Panc1 (cell line): Measurements from ENCODE around the gene KPNA2. TPM values are rescaled to one million over a fixed set of nuclear protein-coding genes. Genes with fewer than 3 reads are reported as not detected.

Experiments
- ATAC-seq: fragments of 200-7000 bp; cut with Tn5 transposase; 2 replicates; pipeline ENCODE4 v1.9.1; 2020; ENCODE audit warnings: mild to moderate bottlenecking, moderate library complexity
- BruUV-seq: library from RNA; stranded (reverse); fragments of 400-500 nt; replicated peaks from 2 replicates; lab custom pipeline; 2021; lab: Mats Ljungman, UMichigan
- CTCF ChIA-PET: fragments of 300-600 bp; sonication (Branson Sonifier 250); formaldehyde crosslinking; loops from one replicate; lab custom pipeline; 2022; ENCODE audit warnings: antibody characterized with exemption; lab: Charles Lee
- POLR2A ChIA-PET: fragments of 300-600 bp; sonication (Branson Sonifier 250); formaldehyde crosslinking; loops from one replicate; lab custom pipeline; 2022; ENCODE audit warnings: antibody characterized with exemption; lab: Charles Lee
- DNase-seq: peaks from one replicate; pipeline ENCODE4 v3.0.0-alpha.2; 2010; ENCODE audit warnings: low read depth, low spot score
- H3K27ac ChIP-seq: 2 replicates; pipeline ENCODE4 v1.5.1; 2011; ENCODE audit warnings: mild to moderate bottlenecking, low read length, inconsistent platforms
- H3K27me3 ChIP-seq: fragments of 200-500 bp; sonication (Bioruptor generic); 2 replicates; pipeline ENCODE4 v1.6.0; 2014; ENCODE audit warnings: low read length, inconsistent platforms; ENCODE audit not compliant: control insufficient read depth, insufficient read depth
- H3K36me3 ChIP-seq: fragments of 200-500 bp; sonication (Bioruptor generic); 2 replicates; pipeline ENCODE4 v1.5.1; 2014; ENCODE audit warnings: inconsistent platforms, mild to moderate bottlenecking, low read length, moderate library complexity; ENCODE audit not compliant: control insufficient read depth, insufficient read depth
- H3K4me1 ChIP-seq: 2 replicates; pipeline ENCODE4 v1.5.1; 2011; ENCODE audit warnings: inconsistent platforms, mild to moderate bottlenecking, low read length, moderate library complexity; ENCODE audit not compliant: control insufficient read depth, insufficient read depth
- H3K4me3 ChIP-seq, 2 experiments: 2 replicates each; pipeline ENCODE4 v1.5.1; 2011 to 2012; ENCODE audit warnings: low read depth in 2 of 2, low read length in 2 of 2, mild to moderate bottlenecking in 2 of 2, inconsistent platforms in 1 of 2, moderate library complexity in 1 of 2
- H3K9me3 ChIP-seq: fragments of 200-500 bp; sonication (Bioruptor generic); 2 replicates; pipeline ENCODE4 v1.5.1; 2014; ENCODE audit warnings: low read depth, mild to moderate bottlenecking, inconsistent platforms, low read length, moderate library complexity; ENCODE audit not compliant: control insufficient read depth, insufficient read depth
- POLR2AphosphoS5 ChIP-seq: IDR thresholded peaks from 2 replicates; pipeline ENCODE4 v1.6.1; 2012; ENCODE audit warnings: mild to moderate bottlenecking, low read depth, low read length, moderate library complexity
- SIN3A ChIP-seq: IDR thresholded peaks from 2 replicates; pipeline ENCODE4 v1.6.1; 2012; ENCODE audit warnings: low read depth, mild to moderate bottlenecking, low read length, moderate library complexity, borderline replicate concordance; ENCODE audit not compliant: insufficient read depth
- TCF7L2 ChIP-seq: IDR thresholded peaks from 2 replicates; pipeline ENCODE4 v1.6.1; 2011; ENCODE audit warnings: mild to moderate bottlenecking, low read depth, low read length, inconsistent platforms
- in situ Hi-C: cut with HindIII; loops from 2 replicates; pipeline ENCODE4 v1.10.0; 2016; ENCODE audit warnings: low sequenced_read_pairs, low pct_unique_long_range_greater_than_20kb
- intact Hi-C: fragments of 100-400 bp; cut with micrococcal nuclease; formaldehyde crosslinking; loops from one replicate; pipeline ENCODE4 v1.10.0; 2022; ENCODE audit not compliant: unreplicated experiment
- total RNA-seq: library from RNA; stranded (reverse); gene quantifications from one replicate; pipeline ENCODE4 v1.2.1, GENCODE V29; 2021; ENCODE audit not compliant: unreplicated experiment
- TF ChIP-seq, protein P1 (sequence below), 2 experiments: IDR thresholded peaks; 2 replicates each; pipeline ENCODE4 v1.6.1; 2011 to 2012; ENCODE audit warnings: low read depth in 2 of 2, control low read depth in 1 of 2, low read length in 1 of 2, mild to moderate bottlenecking in 1 of 2, moderate library complexity in 1 of 2; ENCODE audit not compliant: insufficient read depth in 1 of 2
- TF ChIP-seq, protein P2 (sequence below): fragments of 450-650 bp; IDR thresholded peaks from 2 replicates; pipeline ENCODE4 v1.5.1; 2017; ENCODE audit warnings: mild to moderate bottlenecking

Gene KPNA2
- total RNA-seq, 1 experiment from 2014 or later, result 177 TPM

DNA sequence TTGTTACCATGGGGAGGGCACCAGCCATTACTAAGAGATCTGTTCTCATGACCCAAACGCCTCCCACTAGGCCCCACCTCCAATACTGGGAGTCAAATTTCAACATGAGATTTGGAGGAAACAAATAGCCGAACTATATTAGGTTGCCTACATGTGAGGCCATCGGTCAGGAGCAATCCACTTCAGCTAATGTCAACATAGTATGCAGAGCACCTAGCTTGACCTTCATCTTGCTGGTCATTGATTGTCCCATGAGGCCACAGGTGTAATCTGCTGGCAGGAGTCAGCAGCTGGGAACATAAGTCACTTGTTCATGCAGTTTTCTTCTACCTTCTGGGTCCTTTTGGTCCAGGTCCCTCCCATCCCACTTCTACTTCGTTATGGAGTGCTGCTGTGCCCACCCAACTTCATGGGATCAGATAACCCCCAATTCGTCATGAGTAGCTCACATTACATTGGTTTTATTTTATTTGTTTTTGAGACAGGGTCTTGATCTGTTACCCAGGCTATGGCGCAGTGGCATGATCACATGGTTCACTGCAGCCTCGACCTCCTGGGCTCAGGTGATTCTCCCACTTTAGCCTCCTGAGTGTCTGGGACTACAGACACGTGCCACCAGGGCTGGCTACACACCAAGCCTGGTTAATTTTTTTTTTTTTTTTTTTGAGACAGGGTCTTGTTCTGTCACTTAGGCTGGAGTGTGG is 5.9 kb upstream of the KPNA2 start:
- ChIA-PET CTCF (interaction anchor here (0.6 kb wide), 1 partner anchor 32 kb away, joined by 3 read pairs; no protein-coding TSS in a partner anchor), POLR2A (no interaction called here)
- TF ChIP-seq, protein P1, sequence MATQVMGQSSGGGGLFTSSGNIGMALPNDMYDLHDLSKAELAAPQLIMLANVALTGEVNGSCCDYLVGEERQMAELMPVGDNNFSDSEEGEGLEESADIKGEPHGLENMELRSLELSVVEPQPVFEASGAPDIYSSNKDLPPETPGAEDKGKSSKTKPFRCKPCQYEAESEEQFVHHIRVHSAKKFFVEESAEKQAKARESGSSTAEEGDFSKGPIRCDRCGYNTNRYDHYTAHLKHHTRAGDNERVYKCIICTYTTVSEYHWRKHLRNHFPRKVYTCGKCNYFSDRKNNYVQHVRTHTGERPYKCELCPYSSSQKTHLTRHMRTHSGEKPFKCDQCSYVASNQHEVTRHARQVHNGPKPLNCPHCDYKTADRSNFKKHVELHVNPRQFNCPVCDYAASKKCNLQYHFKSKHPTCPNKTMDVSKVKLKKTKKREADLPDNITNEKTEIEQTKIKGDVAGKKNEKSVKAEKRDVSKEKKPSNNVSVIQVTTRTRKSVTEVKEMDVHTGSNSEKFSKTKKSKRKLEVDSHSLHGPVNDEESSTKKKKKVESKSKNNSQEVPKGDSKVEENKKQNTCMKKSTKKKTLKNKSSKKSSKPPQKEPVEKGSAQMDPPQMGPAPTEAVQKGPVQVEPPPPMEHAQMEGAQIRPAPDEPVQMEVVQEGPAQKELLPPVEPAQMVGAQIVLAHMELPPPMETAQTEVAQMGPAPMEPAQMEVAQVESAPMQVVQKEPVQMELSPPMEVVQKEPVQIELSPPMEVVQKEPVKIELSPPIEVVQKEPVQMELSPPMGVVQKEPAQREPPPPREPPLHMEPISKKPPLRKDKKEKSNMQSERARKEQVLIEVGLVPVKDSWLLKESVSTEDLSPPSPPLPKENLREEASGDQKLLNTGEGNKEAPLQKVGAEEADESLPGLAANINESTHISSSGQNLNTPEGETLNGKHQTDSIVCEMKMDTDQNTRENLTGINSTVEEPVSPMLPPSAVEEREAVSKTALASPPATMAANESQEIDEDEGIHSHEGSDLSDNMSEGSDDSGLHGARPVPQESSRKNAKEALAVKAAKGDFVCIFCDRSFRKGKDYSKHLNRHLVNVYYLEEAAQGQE (IDR thresholded peaks at IDR 0.05; ENCODE audit: insufficient read depth in 1 of 2, low read depth in 2 of 2, low read length in 1 of 2), result no peak
- TF ChIP-seq TCF7L2 (no peak), POLR2AphosphoS5 (no peak), SIN3A (no peak)
- TF ChIP-seq, protein P2, sequence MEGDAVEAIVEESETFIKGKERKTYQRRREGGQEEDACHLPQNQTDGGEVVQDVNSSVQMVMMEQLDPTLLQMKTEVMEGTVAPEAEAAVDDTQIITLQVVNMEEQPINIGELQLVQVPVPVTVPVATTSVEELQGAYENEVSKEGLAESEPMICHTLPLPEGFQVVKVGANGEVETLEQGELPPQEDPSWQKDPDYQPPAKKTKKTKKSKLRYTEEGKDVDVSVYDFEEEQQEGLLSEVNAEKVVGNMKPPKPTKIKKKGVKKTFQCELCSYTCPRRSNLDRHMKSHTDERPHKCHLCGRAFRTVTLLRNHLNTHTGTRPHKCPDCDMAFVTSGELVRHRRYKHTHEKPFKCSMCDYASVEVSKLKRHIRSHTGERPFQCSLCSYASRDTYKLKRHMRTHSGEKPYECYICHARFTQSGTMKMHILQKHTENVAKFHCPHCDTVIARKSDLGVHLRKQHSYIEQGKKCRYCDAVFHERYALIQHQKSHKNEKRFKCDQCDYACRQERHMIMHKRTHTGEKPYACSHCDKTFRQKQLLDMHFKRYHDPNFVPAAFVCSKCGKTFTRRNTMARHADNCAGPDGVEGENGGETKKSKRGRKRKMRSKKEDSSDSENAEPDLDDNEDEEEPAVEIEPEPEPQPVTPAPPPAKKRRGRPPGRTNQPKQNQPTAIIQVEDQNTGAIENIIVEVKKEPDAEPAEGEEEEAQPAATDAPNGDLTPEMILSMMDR, result no peak
- H3K27me3 ChIP-seq, result no peaks in the 10 kb centered on the region
- no peak overlapping the region for H3K4me3 ChIP-seq
- no peaks in the 10 kb centered on the region for H3K36me3 ChIP-seq
- intact Hi-C loops, result no loop called here
- in situ Hi-C loops, result no loop called here
- peaks cover 3% of the 10 kb centered on the region for H3K4me1 ChIP-seq
- no peak for ATAC-seq
- no peak overlapping the region for H3K27ac ChIP-seq
- no peaks in the 10 kb centered on the region for H3K9me3 ChIP-seq
- DNase-seq, result no peak
- no TSS peak for BruUV-seq

DNA sequence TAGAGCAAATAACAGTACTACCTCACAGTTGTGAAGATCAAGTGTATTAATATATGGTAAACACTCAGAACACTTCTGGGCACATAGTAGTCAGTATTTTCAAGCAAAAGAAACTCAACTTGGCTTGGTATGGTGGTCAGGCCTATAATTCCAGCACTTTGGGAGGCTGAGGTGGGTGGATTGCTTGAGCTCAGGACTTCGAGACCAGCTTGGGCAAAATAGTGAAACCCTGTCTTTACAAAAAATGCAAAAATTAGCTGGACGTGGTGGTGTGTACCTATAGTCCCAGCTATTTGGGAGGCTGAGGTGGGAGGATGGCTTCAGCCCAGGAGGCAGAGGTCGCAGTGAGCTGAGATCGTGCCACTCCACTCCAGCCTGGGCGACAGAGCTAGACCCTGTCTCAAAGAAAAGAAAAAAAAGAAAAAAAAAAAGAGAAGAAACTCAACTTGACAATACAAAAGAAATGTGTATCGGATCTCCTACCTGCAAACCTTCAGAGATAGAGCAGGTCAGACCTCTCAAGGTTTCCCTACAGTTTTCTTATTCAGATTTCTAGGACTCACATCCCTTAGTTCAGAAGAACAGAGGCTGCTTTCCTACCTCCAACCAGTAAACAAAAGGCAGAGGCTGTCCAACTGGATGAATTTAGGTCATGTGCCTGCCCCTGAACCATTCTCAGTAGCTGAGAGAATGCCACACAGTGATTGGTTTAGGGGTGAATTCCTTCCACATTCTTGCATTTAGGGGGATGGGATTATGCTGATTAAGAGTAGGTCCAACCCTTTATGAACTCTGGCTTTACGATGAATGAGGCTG is 1.7 kb upstream of the KPNA2 start:
- no TSS peak for BruUV-seq
- Histone ChIP-seq H3K27ac (peak overlapping the region; percentile 74), H3K4me3 (no peak overlapping the region), H3K9me3 (no peaks in the 10 kb centered on the region), H3K27me3 (no peaks in the 10 kb centered on the region), H3K36me3 (peaks cover 17% of the 10 kb centered on the region), H3K4me1 (peaks cover 6% of the 10 kb centered on the region)
- CTCF ChIA-PET, result interaction anchor here (0.6 kb wide), 1 partner anchor 17 kb away, joined by 4 read pairs; no protein-coding TSS in a partner anchor
- intact Hi-C loops, result no loop called here
- ATAC-seq, result peak; percentile 55
- POLR2A ChIA-PET, result no interaction called here
- TF ChIP-seq TCF7L2, result no peak
- TF ChIP-seq, protein P2, result no peak
- no peak for TF ChIP-seq SIN3A
- TF ChIP-seq, protein P1 (IDR thresholded peaks at IDR 0.05; ENCODE audit: insufficient read depth in 1 of 2, low read depth in 2 of 2, low read length in 1 of 2), result no peak
- no peak for TF ChIP-seq POLR2AphosphoS5
- in situ Hi-C loops, result no loop called here
- no peak for DNase-seq
